GM18520 (cell line): ENCODE data around the gene B3GNT2.
A peak's percentile ranks its signal among the peaks of the same experiment; 100 is the strongest.
"Not testable (repeated sequence)": the region's sequence is repeated elsewhere in the genome, so short reads cannot be mapped to it uniquely, and the experiment has no call there.

Experiments
- ATAC-seq: cut with Tn5 transposase; IDR thresholded peaks from one replicate; pipeline ENCODE4 v1.9.1; 2021; ENCODE audit not compliant: unreplicated experiment

The B3GNT2 gene

DNA sequence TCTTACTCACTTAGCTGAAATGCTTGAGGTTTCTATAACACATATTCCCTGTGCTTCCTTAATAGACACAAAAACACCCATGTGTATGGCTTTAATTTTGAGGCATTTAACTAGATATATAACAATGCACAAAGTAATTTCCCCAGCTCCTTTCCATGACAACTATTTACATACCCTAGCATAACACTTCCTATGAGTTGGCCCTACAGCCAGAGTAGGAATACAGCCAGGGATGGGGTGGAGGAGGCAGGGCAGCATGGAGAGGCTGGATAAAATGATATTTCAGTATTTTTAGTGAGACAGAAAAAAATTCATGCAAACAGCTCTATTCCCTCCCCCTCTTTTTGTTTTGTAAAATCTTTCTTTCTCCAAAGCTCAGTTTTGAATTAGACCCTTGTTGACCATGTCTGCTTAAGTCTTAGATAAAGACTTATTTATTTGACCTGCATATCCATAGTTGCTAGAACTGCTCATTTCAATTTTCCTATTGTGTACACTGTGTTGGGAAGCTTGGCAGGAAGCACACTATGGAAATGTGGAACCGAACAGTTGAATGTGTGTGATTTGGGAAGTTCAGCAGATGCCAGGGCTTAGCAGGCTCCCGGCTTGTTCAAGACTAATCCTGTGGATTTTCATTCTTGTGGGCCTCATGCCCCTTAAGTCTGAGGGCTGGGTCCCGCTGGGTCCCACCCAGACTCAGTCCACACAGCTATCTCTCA is 11.2 kb upstream of the B3GNT2 start:
- ATAC-seq: no peak

DNA sequence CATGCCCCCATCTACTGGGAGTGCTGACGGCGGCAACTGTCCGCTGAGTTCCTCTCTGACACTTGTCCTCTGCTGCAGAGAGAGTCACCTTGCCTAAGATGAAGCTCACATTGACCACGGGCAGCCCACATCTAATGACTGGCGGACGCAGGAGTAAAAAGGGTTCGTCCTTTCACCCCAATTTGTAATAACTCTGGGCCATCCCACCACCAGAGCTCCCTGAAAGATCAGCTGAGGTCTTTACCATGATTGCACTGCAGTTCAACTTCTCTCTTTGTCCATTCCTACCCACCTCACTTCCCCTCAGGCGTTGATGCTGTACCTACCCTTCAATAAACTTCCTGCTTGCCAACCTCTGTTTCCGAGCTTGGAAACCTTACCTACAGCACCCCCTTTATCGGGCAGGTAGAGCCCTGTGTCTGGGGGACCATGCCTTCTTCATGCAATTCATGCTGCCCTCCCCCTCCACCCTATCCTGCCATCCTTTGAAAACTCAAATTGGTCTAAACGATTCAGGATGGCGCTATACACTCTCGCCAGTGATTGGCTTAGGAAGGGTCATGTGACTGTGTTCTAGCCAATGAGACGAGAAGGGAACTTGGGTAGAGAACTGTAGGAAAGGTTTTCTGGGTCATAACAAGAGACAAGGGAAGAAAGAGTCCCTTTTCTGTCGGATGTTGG is 10.3 kb upstream of the B3GNT2 start:
- no peak for ATAC-seq

DNA sequence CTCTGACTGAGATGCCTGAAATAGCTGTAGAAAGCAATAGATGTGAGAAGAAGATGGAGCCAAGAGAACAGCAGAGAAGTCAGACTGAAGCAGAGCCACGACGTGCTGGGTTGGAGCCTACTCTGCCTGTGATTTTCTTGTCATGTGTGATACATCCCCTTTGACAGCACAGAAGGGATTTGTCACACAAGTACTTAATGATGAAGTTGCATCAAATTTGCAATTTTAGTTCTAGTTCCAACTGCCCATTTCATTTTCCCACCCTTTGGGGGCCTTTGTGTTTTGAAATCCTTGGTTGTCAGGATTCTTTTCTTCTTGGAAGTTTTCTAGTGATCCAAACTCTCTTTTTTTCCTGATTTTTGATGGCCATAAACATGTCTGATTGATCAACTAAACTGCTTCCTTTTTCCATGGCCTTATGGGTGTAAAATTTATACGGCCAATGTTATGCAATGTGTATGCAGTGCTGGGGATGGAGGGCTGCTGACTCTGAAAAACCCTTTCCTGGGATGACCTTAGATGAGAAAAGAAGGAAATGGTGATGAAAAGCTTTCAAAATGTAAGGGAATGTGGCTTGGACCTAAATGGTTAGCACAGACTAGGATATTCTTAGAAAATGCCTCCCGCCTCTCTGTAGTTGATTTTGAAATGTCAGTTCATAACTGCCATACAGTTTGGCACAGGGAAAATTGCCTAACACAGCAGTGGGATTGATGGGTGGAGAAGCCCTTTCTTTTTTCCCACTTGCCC is 9.6 kb upstream of the B3GNT2 start:
- ATAC-seq: no peak

- ATAC-seq: no peak
These were observed 8.7 kb upstream of the B3GNT2 start for GRCh38 chr2:62187246-62187645.

DNA sequence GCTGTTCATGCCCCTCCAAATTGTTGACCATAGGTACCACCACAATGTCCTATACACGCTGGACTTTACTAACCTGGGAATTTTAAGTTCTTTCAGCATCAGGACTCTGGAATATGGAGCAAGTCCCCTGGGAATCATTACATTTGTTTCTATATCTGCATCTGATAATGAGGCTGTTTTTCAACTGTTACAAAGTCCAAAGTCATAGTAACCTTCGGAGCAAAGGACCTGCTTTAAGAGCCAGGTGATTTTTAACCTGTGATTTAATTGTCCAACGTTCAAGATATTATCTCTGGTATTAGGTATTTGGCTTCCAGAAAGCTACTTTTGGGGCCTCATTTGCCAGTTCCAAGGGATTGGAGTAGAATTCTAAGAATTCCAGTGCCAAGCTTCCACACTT is 7.5 kb upstream of the B3GNT2 start:
- no peak for ATAC-seq

DNA sequence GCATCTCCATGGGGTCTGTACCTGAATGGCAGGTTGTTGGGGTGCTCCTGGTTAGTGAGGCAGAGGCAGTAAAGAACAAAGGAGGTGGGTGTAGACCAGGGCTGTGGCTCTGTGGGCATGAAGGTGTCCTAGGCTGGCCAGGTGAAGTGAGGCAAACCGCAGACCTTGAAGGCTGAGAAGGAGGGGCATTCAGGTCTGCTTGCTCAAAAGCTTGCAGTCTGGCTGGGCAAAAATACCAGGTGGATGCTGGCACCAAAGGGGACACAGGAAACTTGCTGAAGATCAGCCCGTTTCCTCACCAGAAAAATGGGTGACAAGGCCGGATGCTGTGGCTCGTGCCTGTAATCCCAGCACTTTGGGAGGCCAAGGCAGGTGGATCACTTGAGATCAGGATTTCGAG is 6.7 kb upstream of the B3GNT2 start:
- ATAC-seq: no peak

DNA sequence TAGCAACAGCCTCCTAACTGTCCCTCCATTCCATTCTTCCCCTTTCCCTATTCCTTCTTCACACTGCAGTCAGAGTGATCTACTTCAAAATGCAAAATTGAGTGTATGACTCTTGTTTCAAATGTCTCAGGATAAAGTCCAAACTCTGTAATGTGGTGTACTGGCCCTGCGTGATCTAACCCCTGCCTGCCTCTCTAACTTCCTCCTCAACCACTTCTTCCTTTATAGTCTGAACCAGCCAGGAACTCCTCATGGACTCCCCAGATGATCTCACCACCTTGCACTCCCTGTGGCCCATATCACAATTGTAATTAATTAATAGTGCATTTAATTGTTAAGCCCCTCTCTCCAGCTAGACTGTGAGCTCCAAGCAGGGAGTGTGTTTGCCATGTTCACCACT is 3.1 kb upstream of the B3GNT2 start:
- ATAC-seq: no peak

GRCh38 chr2:62194558-62195420 is 1.1 kb upstream of the B3GNT2 start:
- ATAC-seq: no peak

- no peak for ATAC-seq
These were observed 475 bp downstream of the B3GNT2 start for GRCh38 chr2:62196278-62196901.

- no peak for ATAC-seq
These were observed 1.4 kb downstream of the B3GNT2 start for GRCh38 chr2:62197011-62197924.

DNA sequence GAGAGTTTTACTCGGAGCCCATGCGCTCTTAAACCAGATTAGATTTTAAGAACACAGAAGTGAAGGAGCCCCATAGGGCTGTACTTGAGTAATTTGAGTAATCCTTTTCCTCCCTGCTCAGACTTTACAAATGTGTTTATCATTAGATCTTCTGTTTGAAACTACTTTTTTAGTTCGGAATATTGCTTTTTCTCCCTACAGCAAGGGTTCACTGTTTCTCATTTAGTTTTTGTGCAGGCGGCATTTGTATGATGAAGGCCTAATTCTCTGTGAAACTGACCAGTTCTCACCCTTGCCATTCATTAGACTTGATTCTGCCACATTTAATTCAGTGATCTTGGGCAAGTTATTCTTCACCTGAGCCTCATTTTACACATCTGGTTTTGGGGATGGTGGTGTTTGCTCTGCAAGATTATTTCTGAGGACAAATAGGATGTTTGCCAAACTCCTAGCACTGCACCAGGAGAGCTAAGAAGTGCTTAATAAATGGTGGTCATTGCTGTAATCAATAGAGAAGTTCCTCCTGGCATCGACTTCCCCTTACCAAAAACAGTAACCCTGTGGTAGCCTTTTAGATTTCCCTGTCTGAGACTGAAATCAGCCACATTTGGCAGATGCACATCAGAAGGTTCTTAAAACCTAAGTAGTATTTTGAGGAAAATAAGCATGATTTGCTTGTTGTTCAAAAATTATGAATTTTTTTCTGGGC is 2.2 kb downstream of the B3GNT2 start:
- no peak for ATAC-seq

DNA sequence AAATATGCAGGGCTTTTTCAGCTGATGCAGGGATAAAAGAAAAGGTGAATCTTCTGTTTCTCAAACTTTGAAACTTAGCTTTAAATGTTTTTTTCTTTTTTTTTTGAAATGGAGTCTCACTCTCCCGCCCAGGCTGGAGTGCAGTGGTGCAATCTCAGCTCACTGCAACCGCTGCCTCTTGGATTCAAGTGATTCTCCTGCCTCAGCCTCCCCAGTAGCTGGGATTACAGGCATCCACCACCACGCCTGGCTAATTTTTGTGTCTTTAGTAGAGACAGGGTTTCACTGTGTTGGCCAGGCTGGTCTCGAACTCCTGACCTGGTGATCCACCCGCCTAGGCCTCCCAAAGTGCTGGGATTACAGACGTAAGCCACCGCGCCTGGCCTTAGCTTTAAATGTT is 2.9 kb downstream of the B3GNT2 start:
- not testable (repeated sequence) for ATAC-seq

DNA sequence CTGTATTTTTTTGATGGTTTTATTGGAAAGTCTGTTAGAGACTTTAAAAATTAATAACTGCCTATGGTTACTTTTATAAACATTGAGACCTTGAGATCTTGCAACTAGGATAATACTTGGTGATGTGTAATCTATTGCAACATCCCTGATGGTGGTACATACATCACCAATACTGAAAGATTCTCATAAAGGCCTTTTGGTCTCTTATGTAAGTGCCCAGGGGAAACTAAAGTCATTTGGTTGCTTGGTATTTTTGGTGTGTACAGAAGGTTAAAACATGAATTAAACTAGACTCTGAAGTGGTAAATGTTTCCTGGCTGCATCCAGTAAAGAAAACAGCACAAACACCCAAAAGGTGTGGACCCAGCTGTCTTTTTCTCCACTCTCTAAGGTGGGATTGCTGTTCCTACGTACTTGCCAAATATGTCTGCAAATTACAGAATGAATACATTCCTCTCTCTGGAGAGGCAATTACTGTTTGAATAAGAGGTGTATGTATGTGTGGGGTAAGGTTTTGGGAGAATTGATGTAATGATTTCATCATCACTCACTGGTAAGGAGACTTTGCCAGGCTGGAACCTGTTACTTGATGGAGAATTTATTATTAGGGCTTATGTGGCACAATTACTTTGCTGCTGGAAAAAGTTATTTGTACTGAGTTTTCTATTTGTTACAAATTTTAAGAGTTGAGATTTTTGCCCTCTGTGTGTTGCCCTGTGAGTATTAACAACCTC is 3.6 kb downstream of the B3GNT2 start:
- ATAC-seq: no peak

- ATAC-seq: no peak
These were observed 4.5 kb downstream of the B3GNT2 start for GRCh38 chr2:62200291-62200841.

- no peak for ATAC-seq
These were observed 5.0 kb downstream of the B3GNT2 start for GRCh38 chr2:62200868-62201267.

DNA sequence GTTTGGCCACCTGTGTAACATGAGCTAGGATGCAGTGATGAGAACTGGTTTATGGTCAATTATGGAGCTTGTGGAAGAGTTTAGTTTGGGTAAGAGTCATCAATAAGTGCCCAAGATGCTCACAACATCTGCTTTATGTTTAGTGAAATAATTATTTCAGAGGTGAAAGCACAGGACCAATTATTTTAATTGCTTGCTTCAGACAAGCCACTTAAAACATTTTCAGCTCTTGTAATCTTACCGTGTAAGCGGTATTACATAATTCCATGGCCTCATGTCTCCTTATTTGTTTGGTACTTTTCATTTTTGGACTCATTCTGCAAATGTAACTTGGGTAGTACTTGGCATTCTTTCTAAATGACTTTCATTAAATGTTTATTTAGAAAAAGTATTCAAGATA is 5.4 kb downstream of the B3GNT2 start:
- ATAC-seq: no peak

GRCh38 chr2:62202019-62202722 is 6.3 kb downstream of the B3GNT2 start:
- ATAC-seq: peak; percentile 25
